HG02610 (cell line): Measurements from ENCODE around the gene C10orf95.
"Not testable (repeated sequence)": the region's sequence is repeated elsewhere in the genome, so short reads cannot be mapped to it uniquely, and the experiment has no call there.

Experiments used
- ATAC-seq: cut with Tn5 transposase; IDR thresholded peaks from one replicate; pipeline ENCODE4 v1.9.1; 2021; ENCODE audit warnings: mild to moderate bottlenecking, moderate library complexity; ENCODE audit not compliant: unreplicated experiment

The C10orf95 gene

DNA sequence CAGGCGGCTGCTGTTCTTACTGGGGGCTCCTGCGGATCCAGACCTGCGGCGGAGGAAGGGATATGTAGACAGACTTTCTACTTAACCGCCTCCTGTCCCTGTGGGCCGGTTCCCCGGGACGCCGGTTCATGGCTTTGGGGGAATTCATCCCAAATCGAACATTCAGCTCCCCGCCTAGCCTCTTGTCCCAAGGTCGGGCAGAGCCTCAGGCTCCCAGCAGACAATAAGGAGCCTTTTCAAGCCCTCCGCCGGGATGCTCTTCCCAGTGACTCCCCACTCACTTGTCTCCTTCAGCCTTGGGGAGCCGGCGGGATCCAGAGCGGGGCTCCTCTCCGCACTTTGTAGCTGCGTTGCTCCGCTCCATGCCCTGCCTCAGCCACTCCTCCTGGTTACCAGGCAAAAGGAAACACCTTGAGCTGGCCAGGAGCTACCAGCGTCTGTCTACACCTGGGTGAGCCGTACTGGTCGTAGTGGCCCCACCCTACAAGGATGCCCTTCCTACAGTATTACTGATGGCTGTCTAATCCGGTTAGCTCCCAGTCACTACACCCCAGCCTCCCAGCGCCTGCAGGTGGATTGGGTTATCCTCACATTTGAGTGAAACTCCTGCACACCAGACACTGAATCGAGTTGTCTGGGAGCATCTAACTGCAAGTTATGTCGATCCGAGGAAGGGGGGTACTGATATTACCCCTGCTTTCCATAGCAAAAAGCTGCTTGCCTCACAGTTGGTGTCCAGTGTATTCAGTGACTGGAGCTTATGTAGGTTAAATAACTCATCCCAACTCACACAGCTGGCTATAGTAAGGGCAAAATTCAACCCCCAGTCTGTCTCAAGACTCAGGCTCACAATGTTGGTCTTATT is at the start of gene C10orf95:
TSS of gene C10orf95 (minus strand) at position 439 of the 865 bp plus-strand sequence. CDS start 450 bp downstream, outside the sequence.
- ATAC-seq, result no peak

- ATAC-seq, result not testable (repeated sequence)
Observed at GRCh38 chr10:102500686-102501085, 49.3 kb upstream of the C10orf95 start.

- no peak for ATAC-seq
Observed at GRCh38 chr10:102499356-102499755, 48.0 kb upstream of the C10orf95 start.

GRCh38 chr10:102497545-102497944 is 46.2 kb upstream of the C10orf95 start:
- ATAC-seq, result no peak

- ATAC-seq, result no peak
Observed at GRCh38 chr10:102493771-102494170, 42.4 kb upstream of the C10orf95 start.

DNA sequence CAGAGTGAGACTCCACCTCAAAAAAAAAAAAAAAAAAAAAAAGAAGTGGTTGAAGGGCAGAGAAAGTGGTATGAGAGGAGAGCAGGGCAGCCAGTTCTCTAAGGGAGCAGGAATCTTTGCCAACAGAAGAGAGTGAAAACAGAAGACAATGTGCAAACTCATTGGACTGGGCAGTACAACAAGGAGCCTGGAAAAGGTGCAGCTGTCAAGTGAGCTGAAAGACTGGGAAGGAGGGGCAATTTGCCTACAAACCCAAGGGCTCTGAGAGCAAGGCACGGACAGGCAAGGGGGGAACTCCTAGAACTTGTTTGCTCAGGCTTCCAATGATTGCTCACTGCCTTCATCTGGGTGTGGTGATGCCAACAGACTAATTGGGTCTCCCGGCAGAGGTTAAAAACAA is 41.6 kb upstream of the C10orf95 start:
- no peak for ATAC-seq

DNA sequence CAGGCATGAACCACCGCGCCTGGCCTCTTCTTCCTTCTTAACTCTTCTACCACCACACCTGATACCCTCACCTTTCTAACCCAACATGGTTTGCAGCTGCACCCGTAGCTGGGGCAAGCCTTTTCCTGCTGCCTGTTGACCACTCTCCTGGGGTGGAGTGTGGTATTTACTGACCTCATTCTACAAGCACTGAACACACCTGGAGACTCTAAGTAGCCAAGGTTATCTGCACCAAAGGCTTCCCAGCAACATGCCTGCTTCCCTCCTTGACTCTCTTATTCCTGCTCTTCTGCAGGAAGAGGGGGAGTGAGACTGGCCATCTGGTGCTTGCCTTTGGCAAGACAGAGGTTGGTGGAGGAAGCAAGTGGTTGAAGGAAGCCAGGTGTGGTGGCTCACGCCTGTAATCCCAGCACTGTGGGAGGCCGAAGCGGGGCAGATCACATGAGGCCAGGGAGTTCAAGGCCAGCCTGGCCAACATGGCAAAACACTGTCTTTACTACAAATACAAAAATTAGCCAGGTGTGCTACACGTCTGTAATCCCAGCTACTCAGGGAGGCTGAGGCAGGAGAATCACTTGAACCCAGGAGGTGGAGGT is 41.1 kb upstream of the C10orf95 start:
- ATAC-seq, result no peak

GRCh38 chr10:102491136-102491535 is 39.8 kb upstream of the C10orf95 start:
- ATAC-seq, result no peak

DNA sequence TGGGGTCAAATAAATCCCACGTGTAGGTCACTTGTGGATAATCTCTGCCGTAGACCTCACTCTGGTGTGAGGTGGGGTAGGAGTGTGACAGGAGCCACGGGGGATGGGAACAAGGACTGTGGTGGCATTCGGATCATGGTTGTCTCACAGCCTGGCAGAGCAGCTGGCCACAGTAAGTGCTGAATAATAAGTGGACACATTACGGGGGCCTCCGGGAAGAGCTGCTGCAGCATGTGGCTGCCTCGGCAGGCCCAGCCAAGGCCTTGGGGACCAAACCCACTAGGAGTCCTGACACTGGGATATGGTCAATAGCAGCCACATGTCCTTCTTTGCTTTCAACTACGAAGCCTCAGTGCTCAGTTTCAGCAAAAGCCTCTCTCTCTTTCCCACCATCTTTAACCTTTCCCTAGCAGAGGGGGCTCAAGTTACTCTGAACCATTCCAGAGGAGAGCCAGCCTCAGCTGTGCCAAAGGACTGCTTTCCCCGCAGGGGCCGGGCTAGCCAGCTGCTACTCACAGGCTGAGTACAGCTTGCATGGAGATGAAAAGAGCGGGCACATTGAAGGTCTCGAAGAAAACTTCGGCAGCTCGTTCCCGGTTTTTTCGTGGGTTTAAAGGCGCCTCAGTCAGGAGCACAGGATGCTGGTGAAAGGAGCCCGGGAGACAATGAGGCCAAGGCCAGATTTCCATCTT is 33.9 kb upstream of the C10orf95 start:
- no peak for ATAC-seq

DNA sequence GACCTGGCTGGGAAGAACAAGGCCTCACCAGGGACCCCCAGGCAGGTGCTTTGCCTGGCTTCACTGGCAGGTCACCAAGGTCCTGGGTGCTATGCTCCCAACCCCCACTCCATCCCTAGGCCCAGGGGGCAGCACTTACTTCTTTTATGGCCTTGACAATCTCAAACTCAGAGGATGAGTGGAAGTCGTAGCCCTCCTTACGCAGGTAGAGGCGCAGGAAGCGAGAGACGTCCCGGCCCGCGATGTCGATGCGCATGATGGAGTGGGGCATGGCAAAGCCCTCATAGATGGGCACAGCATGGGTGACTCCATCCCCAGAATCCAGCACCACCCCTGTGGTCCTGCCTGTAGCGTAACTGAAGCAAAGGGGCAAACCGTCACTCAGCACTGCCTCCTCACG is 32.7 kb upstream of the C10orf95 start:
- ATAC-seq, result no peak

DNA sequence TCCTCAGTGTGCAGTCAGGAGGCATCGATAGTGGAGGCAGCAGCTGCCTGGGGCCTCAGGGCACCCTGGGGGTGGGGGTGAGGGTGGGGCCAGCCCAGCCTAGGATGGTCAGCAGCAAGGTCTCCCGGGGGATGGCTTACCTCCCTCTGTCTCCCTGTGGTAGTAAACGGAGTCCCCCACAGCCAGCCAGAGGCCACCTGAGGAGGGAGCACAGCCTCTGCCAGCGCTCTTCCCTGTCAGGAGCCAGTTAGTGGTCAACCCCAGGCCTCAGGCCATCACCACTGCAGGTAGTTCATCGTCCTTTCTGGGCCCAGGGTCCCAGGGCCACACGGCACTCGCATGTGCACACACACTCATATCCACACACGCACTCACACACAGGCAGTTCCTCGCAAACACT is 29.1 kb upstream of the C10orf95 start:
- no peak for ATAC-seq

DNA sequence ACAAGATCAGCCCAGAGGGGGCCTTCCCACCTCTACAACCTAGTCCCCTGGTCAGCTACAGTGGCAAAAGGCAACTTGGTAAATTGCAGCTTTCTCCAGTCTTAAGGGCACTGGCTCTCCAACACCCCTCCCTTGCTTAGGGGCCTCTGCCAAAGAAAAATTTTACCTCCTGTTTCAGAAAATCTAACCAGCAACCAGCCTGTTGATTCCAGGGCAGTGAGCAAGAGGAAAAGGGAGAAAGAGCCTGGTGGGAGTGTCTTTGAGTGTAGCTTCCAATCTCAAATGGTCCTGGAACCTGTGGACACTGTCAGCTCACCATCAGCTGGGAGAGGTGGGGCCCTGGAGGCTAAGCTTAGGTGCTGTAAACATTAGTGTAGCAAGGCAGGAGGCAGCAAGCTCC is 28.3 kb upstream of the C10orf95 start:
- ATAC-seq, result no peak

- ATAC-seq, result no peak
Observed at GRCh38 chr10:102476466-102477141, 25.3 kb upstream of the C10orf95 start.

DNA sequence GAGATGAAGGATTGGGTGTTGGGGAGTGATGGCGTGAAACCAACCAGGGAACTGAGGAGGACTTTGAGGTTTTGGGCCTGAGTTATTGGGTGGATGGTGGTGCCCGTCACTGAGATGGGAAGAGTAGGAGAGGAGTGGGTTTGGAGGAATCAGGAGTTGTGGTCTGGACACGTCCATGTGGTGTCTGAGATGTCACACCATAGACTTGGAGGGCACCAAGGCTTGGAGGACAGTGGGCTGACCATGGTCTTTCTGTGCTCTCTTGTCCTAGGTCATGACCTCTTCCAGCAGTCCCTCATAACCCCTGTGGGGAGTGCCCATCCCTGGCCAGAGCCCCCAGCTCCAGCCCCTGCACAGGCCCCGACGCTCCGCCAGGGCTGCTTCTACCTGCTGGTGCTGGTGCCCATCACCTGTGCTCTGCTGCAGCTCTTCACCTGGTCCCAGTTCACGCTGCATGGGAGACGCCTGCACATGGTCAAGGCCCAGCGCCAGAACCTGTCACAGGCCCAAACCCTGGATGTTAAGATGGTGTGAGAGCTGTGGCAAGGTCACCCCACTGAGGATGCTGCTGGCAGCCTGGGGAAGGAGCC is 24.2 kb upstream of the C10orf95 start:
- ATAC-seq, result no peak

DNA sequence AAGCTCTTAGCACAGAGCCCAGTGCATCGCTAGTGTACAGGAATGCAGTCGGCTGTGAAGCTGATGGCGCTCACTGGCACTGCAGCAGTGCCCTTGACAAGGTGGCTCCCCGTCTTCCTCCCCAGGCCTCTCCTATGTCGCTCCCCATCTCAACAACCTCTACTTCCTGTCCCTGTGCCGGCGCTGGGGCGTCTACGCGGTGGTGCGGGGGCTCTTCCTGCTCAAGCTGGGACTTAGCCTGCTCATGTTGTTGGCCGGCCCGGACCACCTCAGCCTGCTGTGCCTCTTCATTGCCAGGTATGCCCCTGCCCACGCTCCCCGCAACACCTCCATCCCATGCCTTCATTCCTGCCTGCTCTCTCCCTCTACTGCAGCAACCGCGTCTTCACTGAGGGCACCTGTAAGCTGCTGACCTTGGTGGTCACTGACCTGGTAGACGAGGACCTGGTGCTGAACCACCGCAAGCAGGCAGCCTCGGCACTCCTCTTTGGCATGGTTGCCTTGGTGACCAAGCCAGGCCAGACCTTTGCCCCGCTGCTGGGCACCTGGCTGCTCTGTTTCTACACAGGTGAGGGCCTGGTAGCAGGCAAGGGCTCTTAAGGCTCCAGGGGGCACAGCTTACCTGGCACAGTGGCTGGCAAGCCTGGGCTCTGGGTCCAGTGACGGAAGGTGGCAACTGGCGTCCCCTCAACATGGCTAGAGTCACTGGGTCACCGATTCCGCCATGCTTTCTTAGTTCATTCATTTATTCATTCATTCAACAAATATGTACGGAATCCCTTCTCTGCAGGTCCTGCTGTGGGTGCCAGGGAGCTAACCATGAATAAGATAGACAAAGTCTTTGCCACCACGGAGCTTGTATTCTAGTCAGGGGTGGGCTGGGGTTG is 22.3 kb upstream of the C10orf95 start:
- ATAC-seq, result no peak

GRCh38 chr10:102470579-102471546 is 19.5 kb upstream of the C10orf95 start:
- no peak for ATAC-seq

DNA sequence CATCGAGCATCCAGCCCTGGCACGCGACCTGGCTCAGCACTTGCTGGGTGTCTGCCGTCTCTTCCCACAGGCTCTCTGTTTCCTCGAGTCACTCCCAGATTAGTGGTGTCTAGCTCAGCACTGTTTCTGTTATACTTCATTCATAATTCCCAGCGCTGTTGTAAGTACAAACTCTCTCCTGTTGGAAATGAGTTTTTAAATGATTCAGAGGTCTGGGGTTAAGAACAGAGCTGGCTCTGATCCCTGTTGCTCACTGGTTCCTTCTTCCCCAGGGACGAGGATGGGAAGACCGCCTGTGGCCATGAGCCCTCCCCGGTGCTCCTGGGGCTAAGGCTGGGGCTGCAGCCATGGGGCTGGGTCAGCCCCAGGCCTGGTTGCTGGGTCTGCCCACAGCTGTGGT is 17.3 kb upstream of the C10orf95 start:
- no peak for ATAC-seq

DNA sequence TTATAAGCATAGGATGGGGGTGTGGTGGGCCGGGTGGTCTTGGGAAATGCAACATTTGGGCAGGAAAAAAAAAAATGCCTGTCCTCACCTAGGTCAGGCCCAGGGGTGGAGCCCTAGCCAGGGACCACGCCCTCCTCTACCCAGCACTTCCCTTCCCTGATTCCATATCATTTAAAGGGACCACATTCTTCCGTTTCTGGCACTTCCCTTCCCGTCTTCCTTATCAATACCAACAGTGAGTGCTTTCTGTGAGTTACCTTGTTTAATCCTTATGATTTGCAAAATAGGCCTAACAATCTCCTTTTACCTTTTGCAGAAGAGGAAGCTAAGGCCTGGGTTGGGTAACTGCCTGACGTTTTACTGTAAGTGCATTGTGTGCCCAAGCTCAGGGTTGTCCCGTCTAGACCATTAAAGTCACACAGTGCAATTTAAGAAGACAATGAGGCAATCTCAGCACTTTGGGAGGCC is 16.7 kb upstream of the C10orf95 start:
- no peak for ATAC-seq

GRCh38 chr10:102467318-102467717 is 16.0 kb upstream of the C10orf95 start:
- no peak for ATAC-seq
